Activated CD8-positive, alpha-beta memory T cell treated with anti-CD3 and anti-CD28 coated beads, Interleukin-2, amount 50 U/mL, for 1 hour (primary cell): ENCODE data around the gene CDKN2A.

Source experiments
- DNase-seq: peaks from one replicate; pipeline ENCODE4 v3.0.0-alpha.2; 2020; ENCODE audit errors: extremely low read depth

Gene CDKN2A

DNA sequence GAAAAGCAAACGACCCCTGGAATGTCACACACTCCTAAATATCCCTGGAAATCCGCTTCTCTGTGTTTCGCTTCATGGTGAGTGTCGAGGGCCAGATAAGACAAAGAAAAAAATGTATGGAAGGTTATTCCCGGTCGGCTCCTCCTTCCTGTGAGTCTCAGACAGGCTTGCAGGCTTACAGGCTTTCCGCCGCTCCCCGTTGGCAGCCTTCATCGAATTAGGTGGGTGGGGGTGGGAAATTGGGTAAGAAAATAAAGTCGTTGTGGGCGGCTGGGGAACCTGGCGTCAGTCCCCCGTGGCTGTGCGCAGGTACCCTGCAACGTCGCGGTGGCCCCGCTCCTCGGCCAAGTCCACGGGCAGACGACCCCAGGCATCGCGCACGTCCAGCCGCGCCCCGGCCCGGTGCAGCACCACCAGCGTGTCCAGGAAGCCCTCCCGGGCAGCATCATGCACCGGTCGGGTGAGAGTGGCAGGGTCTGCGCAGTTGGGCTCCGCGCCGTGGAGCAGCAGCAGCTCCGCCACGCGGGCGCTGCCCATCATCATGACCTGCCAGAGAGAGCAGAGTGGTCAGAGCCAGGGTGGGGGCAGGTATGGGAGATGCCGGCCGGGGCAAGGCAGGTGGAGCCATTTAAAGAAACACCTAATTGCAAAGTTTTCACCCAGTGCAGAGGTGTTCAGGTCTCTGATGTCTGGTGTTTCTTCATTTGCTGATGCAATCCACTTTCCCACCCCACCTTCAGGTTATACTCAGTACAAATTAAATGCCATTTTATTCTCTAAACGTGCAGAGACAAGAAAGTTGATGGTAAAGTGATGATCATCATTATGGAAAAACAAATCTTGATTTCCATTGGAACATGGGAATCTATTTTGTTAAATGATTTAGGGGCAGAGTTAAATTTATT, 11.8 kb upstream of the CDKN2A start:
- DNase-seq, result no peak

DNA sequence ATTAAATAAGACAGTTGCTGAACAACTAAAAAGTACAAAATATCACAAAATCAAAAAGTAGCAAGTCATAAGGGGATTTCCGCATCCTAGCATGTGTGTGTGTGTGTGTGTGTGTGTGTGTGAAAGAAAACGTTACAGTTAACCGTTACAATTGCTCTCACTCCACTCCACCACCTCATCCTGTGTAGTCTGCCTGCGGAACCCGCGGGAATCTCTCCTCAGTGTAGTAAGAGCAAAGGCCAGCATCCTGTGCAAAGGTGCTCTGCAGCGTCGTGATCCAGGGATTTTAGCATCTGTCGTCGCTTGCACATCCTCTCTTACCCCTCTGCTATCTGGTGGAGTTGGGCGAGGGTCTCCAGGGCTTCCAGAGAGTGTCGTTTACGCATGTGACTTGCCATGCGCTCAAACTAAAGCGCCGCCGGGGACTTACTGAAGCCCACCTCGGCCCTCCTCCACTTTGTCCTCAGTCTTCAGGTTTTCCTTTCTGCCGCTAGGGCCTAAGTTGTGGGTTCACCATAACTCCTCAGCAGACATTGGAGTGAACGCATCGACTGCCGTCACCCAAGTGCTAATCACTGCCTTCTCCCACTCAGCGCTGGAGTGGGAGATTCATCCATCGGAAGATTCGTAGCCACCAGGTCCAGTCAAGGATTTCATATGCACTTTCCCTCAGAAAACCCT, 11.0 kb upstream of the CDKN2A start:
- DNase-seq, result no peak

DNA sequence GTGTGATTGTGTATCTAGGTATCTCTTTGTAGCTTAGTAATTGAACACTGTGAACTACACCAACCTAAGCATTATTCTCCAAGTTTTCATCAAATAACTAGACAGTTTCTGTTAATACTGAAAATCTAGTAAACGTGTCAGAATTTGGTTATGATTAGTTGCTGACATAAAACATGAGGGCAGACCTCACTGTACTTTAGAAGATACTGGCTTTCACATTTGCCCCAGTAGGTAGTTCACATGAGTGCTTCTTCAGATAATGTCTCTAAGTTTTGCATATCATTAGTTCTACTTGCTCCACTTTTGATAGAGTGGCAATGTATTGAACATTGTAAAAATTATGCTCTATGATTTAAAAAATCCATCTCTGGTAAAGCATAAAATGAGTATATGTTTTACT, 7.8 kb upstream of the CDKN2A start:
- no peak for DNase-seq

DNA sequence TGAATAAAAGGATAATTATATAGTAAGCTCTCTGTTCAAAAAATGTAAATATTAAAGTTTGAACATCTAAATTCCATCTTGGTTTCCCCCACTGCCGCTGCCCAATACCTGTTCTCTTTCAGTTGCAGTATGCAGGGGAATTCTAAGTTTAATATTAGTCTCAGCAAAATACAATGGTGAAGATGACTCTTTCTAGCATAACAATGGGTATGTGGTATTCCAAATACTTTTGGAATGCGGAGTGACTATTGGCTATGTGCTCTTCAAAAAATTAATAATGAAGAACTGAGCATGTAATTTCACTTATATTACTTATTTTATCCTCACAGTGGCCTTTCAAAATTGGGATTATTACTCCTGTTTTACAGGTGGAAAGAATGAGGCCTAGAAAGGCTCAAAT, 3.8 kb upstream of the CDKN2A start:
- no peak for DNase-seq

DNA sequence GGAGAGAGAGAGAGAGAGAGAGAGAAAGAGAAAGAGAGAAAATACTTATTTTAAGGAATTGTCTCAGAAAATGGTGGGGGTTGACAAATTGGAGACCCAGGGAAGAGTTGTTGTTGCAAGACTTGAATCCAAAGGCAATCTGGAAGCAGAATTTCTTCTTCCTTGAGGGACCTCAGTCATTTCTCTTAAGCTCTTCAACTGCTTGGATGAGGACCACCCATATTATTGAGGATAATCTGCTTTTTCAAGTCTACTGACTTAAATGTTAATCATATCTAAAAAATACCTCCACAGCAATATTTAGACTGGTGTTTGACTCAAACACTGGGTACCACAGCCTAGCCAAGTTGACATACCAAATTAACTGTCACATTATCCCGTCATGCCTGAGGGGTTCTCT, 3.3 kb upstream of the CDKN2A start:
- no peak for DNase-seq

DNA sequence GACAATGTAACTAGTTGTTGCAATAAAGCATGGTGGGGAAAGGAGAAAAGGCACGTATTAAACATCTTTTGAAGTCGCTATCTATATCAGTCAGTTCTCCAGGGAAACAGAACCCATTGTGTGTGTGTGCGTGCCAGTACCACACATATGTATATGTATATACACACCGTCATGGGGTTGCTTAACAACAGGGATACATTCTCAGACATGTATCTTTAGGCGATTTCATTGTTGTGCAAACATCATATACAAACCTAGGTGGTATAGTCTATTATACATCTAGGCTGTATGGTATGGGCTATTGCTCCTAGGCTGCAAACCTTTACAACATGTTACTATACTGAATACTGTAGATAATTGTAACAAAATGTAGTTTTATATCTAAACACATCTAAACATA, 2.7 kb upstream of the CDKN2A start:
- no peak for DNase-seq

DNA sequence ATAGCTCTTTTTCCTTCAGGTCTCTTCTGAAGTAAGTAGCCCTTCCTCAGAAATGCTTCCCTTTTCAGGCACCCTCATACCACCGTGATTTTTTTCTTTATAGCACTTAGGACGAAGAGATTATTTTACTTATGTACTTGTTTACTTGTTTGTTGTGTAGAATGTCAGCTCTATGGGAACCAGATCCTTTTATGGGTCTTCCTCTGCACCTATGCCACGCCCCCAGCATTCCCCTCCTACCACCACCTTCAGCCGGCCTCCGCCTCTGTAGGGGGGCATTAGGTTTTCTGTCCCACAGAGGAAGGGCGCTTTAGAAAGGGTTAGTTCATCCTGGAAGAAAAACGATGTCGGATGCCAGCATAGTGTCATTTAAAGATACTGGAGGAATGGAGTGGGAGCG, 2.2 kb upstream of the CDKN2A start:
- DNase-seq, result no peak

DNA sequence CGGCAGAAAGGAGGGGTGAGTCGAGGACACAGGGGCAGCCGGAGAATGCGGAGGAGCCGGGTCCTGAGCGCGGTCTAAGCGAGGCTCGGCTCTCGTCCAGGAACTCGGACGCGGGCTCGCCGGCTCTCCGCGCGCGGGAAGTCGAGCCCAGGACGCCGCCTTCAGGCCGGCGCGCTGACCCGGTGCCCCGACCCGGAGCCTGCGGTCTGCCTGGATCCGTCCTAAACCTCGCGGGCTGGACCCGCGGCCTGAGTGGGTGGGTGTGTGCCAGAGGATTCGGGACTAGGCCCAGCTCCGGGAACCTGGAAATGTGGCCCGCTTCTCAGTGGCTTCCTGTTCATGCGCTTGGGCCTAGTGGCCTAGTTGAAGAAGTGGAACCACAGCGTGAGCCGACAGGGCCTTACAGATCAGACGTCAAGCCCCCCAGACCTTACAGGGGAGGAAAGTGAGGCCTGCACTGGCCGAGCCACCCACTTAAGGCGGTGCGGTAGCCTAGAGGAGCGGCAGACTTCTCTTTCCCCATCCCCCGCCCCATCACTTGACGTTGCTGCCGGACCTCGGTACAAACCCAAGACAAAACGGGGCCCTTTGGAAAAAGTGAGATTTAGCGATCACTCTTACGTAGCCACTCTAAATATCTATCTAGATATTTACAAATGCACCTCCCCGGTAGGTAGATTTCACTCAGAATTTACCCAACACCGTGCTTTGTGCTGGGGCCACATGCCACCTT, 1.6 kb upstream of the CDKN2A start:
- DNase-seq, result no peak

DNA sequence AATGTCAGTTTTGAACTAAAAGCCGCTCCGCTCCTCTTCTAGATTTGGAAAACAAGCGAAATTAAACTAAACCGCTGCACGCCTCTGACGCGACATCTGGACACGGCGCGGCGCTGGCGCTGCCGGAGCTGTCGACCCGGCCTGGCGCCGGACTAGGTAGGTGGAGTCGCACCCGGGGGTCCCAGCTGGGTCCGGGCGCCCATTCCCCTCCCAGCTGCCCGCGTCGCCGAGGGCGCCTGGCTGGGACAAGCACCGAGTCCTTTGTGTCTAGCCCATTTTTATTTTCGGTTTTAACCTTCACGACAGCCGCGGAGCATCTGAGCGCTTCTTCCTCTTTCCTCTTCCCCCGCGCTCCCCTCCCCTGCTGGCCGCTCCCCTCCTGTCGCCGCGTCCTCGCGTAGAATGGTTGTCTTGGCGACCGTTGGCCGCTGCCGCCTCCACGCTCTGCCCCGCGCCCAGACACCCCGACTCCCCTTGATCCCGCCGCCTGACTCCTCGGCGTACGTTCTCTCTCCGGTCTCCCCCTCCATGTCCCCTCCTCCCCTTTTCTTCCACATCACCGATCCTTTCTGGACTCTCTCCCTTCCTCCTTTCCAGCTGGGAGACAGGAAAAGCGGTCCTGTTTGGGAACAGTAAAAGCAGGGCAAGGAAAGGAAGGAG, 944 bp upstream of the CDKN2A start:
- DNase-seq, result no peak

DNA sequence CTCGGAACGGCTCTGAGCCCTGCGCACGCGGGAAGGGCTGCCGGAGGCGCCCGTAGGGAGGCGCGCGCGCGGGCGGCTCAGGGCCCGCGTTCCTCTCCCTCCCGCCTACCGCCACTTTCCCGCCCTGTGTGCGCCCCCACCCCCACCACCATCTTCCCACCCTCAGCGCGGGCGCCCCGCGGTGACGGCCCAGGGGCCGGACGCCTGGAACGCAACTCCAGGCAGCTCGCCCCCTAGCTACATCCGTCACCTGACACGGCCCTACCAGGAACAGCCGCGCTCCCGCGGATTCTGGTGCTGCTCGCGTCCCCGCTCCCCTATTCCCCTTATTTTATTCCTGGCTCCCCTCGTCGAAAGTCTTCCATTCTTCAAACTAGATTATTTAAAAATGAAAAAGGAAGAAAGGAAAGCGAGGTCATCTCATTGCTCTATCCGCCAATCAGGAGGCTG, 389 bp upstream of the CDKN2A start, which contains the start of gene CDKN2B-AS1:
CDKN2B-AS1 (plus strand) TSS at position 236 of the 450 bp plus-strand sequence.
- DNase-seq, result no peak

DNA sequence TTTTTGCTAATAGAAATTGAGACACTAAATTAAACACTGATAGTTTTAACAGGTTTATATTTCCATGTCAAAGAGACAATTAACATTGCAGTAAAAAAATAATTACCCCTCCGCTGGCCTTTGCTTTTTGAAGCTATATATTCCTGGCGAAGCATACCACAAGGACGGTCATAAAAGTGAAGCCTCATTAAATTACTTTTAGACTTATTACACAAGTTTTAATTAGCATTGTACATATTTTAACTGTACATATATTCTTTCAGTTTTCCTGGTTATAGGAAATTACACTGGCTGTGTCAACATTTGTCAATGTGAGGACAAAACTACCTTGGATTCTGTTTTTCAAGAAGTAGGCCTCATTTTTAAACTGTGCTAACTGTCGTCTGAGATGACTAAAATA, 1.2 kb downstream of the CDKN2A start:
- DNase-seq, result no peak

DNA sequence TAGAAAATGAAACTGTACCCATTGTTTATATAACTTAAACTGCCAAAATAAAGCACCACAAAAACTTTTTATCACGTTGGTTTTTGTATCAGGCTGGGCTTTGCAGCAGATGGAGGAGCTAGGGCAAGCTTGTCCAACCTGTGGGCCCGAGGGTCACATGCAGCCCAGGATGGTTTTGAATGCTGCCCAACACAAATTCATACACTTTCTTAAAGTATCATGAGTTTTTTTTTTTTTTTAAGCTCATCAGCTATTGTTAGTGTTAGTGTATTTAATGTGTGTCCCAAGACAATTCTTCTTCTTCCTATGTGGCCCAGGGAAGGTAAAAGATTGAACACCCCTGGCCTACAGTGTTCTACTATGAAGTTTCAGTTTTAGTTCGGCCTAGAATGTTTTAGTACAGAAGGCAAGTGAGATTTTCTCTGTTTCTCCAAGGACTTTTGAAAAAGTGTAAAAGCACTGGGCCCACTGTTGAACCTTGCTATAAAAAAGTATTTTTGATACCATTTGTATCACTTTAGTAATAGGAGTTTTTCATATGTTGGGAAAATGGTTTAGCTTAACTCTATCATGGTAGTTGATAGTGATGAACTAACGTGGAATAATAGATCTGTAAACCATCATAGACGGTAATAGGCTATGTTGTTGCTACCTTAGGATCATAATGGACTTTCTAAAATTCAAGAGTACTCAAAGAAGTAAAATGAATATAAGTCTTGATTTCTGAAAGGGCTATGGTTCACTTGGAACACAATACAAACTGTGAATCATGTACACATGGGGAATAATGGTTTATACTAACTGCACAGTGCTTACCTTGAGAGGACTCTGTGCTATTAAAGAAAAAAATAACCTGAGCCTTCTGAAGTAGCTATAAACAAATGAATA, 2.9 kb downstream of the CDKN2A start:
- no peak for DNase-seq

DNA sequence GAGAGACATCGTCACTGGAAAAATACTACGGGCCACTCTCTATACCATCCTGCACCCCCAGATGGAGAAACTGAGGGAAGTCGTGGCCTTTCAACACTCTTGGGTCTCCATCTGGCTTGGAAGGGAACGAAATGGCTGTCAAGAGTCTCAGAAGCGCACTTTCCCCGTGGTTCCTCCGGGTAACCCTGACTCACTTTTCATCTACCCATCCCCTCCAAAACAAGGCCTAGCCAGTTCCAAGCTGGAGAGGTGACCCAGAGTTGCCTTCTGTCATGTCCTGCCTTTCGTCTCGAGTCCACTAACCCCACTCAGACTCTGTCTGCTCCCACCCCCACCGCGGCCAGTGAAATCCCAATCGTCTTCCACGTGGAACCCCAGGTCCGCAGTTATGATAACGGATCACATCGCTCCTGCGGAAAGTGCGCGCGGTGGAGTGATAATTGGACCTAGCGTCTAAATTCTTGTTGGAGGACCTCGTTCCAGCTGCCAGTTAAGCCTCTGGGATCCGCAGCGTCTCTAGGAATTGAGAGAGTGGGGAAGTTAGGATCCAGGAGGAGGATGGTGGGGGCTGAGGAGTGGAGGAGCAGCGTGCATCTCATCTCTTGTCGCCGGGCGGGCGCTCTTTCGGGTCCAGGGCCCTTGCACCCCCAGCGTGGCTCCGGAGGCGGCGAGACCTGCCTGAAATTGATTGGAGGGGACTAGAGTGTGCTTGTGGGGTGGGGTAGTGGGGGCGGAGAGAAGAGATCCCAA, 4.6 kb downstream of the CDKN2A start:
- no peak for DNase-seq

DNA sequence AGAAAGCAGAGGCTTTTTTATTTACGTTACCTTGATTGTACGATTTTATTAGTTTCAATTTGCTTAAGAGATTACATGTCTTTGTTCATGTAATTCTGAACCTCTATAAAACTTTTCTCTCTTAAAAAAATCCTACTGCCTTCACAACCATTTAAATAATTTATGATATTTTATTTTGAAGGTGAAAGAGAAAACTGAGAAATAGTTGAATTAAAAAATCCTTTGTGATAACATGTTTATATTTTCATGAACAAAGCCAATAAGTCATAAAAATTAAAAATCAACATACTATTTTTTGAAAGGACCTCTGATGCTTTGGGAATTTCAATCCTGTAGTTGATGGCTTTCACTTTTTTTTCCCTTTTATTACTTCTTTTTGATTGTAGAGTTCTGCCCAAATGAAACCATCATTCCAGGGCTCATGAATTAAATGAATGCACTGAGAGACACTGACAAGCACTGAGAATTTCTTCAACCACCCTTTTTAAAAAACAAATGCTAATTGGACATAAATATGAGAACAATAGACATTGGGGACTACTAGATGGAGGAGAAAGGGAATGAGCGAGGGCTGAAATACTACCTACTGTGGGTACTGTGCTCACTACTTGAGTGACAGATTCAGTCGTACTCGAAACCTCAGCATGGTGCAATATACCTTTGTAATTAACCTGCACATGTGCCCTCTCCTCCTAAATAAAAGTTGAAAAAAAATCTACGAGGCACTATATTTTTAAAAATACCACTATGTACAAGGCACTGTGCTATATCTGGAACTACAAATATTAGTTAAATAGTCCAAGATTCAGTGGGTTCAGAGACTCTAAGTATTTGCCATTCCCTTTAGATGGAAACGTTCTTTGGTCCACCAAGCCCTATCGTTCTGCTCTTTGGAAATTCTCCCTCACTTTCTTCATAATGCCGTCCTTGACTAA, 5.9 kb downstream of the CDKN2A start:
- DNase-seq, result no peak

DNA sequence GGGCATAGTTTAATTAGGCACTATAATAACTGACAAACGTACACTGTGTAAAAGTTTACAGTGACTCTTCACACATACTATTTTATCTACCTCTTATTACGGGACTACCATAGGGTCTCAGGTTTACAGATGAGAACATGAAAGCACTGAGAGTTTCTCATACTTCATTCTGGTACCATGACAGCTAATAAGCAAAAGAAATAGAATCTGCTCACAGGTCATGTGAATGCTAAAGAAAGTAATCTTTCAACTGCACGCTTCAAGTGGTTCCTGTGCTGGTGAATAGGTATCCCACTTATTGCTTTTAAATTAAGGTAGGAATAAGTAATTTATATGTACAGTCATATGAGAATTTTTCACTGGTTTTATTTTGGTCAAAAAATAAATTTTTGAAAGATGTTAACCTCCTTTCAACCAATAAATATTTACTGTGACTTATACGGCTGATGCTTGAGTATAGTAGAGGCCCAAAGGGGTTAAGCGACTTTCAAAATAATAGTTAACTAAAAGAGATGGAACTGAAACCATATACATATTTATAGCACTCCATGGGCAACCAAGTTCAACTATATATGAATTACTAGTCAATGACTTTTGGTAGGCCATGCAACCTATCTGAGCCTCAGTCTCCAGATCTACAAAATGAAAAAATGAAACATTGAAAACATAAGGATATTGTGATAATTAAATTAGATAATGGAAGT, 8.1 kb downstream of the CDKN2A start:
- no peak for DNase-seq

DNA sequence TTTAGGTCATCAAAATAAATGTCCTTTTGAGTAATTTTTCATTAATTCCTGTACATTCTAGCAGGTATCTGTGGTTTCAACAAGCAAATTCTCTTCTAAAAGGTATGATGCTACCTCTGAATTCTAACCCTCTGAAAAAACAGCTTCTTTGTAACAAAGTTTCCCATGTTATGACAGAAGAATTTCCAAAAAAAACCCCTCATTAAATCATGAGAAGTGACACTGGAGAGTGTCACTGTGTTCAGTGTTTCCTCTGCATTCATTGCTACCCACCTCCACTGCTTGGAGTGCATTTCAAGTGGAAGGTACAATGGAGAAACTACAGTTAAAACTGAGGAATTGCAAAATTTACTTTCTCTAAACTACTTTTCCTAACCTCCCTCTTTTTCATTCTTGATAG, 10.1 kb downstream of the CDKN2A start:
- no peak for DNase-seq

DNA sequence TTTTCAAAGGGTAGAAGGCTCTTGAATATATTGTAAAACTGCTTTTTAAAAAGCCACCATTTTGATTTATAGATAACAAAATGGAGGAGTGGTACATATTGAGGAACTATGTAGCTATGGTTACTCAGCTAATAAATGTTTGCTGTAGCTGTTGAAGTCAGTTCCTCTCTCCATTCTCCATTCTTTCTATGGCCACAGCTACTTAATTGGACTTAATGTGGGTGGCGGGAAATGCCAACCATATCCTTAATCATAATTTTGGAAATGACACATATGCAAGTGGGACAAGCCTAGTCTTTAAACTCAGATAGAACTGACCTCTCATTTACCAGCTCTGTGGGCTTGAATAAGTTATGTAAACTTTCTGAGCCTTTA, 10.6 kb downstream of the CDKN2A start:
- DNase-seq, result no peak

DNA sequence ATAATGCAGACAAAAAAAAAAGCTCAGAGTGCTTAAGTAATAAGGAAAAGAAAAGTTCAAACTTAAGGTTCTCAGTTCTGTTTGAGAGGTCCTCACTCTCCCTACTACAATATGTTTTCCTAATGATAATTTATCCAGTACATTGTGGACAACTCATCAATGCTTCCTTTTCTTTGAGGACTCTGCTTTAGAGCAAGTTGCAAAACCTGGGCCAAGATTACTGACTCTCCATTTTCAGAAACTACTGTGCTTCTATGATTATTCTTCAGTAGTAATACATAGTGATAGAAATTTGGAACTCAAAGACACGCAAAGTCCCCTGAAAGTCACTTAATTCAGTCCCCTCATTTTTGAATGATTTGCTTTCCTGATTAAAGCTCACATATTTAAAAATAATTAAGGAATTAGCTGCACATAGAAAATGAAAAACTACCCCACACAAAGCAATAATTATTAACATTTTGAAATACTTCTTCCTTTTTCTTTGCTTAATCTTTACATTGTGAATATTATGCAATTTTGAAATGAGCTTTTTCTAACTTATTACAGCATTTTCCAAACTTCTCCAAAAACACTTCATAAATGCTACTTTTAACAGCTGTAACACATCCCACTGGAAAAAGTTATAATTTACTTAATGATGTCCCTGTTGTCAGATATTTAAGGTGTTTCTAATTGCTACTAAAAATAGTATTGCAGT, 11.2 kb downstream of the CDKN2A start:
- no peak for DNase-seq
